Femur (tissue), 1 donor: Measurements from ENCODE around the gene CAPZB.
A peak's percentile ranks its signal among the peaks of the same experiment; 100 is the strongest.

Experiments
- DNase-seq: peaks from one replicate; pipeline ENCODE4 v3.0.0-alpha.2; 2017

The CAPZB gene

GRCh38 chr1:19324665-19324990 is 160.7 kb downstream of the CAPZB start:
- no peak for DNase-seq

DNA sequence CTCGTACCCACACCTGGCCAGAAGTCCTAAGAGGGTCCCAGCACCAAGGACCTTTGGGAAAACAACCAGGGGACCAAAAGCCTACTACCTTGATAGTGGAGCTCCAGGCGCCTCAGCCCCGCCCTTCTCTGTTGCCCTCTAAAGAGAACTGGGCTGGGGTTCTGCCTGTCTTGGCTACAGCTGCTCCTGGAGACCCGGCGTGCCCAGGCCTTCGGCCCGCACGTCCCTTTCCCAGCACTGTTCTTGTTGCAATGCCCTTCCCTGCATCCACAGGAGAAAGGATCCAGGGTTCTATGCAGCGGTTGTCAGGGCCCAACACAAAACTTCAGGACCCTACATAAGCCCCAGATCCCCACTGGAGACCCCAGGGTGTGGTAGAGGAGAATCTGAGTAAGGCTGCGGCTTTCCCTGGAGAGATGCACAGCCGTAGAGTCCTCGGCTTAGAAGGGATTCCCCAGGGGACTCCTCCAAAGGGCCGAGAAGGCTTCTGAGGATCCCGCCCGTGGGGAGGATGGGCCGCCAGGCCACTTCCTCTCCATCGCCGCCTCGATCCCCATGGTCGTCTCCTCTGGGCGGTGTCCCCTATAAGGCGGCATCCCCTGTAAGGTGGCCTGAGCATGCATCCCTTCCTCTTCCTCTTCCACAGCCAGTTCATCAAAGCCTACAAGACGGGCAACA is 161.2 kb downstream of the CAPZB start:
- no peak for DNase-seq

GRCh38 chr1:19322481-19322880 is 162.9 kb downstream of the CAPZB start:
- peak; percentile 11 for DNase-seq

GRCh38 chr1:19321071-19321470 is 164.3 kb downstream of the CAPZB start:
- DNase-seq: no peak

GRCh38 chr1:19319196-19319595 is 166.1 kb downstream of the CAPZB start:
- no peak for DNase-seq

- DNase-seq: no peak
Measured at GRCh38 chr1:19317126-19317910, 168.0 kb downstream of the CAPZB start.

DNA sequence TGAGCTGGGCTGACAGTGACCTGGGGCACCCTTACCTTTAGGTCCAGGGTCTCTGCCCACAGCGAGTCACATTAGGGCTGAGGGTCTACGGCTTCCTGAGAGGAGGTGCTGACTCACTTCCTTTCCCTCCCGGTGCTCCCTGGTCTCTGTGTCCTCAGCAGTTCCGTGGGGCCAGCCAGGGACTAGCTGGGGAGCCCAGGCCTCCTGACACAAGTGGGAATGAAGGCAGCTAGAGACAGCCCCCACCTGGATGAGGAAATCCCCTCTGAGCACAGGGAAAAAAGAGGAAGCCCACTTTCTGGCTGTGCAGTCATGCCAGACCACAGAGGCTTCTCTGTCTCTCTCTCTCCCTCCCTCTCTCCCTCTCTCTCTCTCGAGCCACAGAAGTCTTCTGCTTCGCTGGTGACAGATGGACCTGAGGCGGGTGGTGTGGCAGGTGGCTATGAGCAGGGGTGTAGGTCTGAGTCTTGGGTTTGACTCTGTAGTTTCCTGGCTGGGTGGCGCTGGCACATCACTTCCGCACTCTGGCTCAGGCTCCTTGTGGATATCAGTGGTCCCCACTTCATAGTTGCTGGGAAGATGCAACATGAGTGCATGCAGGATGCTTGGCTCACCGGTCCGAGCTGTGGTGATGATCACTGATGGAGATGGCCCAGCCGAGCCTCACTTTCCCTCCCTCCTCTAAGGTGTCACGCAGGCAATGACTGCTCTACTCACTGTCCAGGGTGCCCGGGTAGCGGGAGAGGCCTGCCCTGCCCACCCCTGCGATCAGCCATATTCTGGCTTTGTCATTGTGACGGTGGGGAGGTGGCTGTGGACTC is 169.8 kb downstream of the CAPZB start:
- no peak for DNase-seq

DNA sequence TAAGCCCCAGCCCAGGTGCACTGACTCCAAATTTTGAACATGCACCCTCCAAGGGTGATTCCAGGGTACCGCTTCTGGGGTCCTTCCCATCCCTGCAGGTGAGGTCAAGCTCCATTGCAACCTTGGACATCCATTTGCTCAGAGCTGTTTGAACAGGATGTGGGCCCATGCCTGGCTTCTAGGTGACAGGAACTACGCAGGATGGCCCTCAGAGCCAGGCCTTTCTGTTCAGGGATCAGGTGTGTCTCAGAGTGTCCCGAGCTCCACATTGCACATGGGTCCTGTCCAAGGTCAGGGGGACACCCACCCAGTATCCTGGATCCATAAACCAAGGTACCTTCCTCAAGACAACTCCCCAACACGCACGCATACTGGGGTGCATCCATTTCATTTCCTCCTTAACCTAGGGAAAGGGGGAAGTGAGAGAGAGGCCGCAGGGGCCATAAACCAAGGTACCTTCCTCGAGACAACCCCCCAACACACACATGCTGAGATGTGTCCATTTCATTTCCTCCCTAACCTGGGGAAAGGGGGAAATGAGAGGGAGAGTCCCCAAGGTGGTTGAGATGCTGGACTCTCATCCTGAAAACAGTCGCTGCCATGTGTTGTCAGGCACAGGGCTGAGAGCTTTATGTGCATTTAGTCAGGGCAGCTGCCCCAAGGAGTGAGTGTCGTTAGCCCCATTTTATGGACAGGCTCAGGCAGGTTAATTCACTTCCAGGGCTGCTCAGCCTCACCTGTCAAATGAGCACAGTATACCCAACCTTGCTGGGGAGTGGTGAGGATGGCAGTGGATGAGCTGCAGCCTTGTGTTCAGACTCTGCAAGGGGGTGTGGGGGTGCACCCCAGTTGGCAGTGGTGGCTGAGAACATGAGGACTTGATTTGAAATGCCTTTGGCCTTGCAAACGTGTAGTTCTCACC is 171.1 kb downstream of the CAPZB start:
- no peak for DNase-seq

- DNase-seq: no peak
Measured at GRCh38 chr1:19313636-19313959, 171.7 kb downstream of the CAPZB start.

- DNase-seq: no peak
Measured at GRCh38 chr1:19312782-19313635, 172.3 kb downstream of the CAPZB start.

DNA sequence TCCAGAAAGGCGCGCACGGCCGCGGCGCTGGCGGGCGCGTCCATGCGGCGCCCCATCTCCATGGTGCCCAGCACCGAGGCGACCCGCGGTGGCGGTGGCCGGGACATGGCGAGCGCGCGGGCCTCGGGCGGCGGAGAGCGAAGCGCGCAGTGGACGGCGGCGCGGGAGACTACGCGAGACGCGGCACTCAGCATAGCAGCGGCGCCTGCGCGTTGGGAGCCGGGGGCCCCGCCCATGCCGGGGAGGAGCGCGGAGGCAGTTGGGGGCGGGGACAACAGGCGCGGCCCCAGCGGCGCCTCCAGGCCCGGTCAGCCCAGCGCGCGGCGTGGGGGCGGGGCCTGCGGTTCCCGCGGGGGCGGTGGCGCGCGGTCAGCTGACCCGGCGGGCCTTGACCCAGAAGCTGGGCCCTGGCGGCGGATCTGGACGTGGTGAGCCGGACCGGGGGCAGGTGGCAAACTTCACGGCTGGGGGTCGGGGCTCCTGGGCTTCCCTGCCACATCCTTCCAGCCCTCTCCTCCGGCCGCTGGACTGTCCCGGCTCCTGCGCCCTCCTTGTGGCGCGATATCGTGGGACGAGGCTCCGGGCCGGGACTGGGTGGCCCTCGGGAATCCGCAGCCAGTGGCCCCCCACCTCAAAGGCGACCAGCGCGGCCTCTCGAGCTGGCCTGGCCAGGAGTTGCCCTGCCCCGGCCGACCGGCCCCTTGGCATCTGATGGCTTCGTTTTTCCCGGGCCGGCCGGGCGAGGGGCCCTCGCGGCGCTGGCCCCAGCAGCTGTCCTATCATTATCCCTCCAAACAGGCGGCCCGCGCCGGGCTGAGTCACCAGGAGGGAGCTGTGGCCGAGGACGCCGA is 173.2 kb downstream of the CAPZB start, which contains the start of the genes AKR7A2 and SLC66A1:
AKR7A2 (minus strand) TSS at position 214 of the 851 bp plus-strand sequence; CDS start at position 194, 20 bp downstream.
SLC66A1 (plus strand) TSS at position 396 of the 851 bp plus-strand sequence. CDS start 5,352 bp downstream, outside the sequence.
- DNase-seq: peak; percentile 96

- no peak for DNase-seq
Measured at GRCh38 chr1:19311503-19311930, 173.8 kb downstream of the CAPZB start.

DNA sequence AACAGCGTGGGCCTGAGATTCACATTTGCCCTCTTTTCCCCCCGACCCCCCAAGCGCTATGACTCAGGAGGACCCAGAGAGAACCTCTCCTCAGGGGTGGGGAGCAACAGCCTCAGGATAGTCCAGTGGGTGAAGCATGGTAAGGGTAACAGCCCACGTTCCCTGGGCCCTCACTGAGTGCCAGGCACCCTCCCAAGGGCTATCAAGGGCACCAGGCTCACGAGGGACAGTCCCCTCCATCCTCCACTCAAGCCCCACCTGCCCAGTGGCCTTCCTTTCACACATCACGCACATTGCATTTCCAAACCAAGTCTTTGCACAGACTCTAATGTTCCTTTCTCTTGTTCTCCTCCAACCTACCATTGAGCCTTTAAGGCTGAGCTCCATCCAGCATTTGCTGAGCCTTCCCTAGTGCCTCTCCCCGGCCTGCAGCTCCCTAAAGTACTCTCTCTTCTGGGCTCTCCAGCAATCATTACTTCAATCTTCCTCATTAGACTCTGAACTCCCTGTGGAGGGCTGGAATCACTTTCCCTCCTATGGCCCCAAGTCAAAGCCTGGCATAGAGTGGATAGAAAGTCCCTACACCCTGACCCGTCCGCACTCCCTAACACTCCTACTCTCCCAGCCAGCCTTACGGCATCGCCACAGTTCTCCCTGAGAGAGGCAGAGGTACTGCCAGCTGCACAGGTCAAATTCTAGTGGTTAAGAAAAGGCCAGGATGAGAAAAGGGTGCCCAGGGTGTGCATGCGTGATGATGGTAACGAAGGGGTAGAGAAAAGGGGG is 174.4 kb downstream of the CAPZB start:
- DNase-seq: no peak

- DNase-seq: no peak
Measured at GRCh38 chr1:19310061-19310460, 175.3 kb downstream of the CAPZB start.

GRCh38 chr1:19309123-19309813 is 176.1 kb downstream of the CAPZB start:
- DNase-seq: no peak

DNA sequence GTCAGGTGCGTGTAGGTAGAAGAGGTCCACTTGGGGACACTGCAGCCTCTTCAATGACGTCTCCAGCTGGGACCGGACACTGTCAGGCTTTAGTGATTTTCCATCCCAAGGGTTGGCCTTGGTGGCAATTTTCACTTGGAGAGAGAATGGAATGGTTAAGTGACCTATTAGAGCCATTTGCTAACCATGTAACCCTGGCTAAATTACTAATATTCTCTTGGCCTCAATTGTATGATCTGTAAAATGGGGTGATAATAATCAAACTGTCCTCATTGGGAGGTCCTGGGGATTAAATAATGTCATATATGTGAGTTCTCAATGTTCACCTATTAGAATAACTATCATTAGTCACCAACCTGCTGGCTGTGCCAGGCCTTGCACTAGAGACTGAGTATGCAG is 176.8 kb downstream of the CAPZB start:
- DNase-seq: no peak

DNA sequence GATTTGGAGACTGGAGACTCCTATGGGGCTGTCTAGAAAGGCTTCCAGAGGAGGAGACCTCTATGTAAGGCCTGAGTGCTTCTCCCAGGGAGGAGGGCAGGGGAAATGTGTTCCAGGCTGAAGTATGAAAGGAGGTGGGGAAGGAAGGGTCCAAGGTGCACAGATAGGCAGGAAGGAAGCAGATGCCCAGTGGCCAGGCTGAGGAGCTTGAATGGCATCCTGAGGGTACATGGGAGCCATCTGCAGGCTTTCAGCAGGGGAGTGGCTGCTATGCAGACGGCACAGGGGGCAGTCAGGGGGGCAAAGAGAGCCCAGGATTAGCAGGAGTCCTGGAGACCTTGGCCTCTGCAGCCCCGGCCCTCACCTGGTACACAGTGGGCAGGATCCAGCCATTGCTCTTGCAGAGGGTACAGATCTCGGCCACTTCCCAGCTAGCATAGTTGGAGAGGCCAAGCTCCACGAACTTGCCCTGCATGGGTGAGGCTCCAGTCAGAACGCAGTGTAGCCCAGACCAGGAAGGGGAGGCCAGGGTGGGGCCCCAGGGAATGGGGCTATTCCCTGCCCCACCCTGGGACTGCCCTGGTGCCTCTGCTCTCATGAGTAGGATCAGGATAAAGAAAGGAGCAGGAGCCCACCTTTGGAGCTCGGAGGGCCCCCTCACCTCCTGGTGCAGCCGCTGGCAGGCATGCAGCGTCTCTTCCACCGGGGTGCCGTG is 177.4 kb downstream of the CAPZB start:
- DNase-seq: no peak

- DNase-seq: no peak
Measured at GRCh38 chr1:19306941-19307340, 178.4 kb downstream of the CAPZB start.
